ENCODE data around the gene SYT17.

Gene SYT17

GRCh38 chr16:19164285-19164684, 3.8 kb upstream of the SYT17 start:
- Histone ChIP-seq H3K14ac (ENCODE audit: low read length) (no peak overlapping the region), H2AFZ (ENCODE audit: insufficient read depth, low read length, poor library complexity) (no peak overlapping the region), H4K12ac (ENCODE audit: low read depth, low read length) (no peak overlapping the region), H3K4me3 (ENCODE audit: low read depth, low read length) (no peak overlapping the region), H3K79me1 (ENCODE audit: low read length) (peaks cover 7% of the 10 kb centered on the region), H3K23ac (ENCODE audit: low read length) (no peak overlapping the region), H3K9me3 (ENCODE audit: insufficient read depth, low read depth, low read length) (peaks cover 3% of the 10 kb centered on the region), H3K9ac (ENCODE audit: low read length) (no peak overlapping the region), H3K27me3 (ENCODE audit: insufficient read depth, low read length) (peaks cover 5% of the 10 kb centered on the region), H4K91ac (ENCODE audit: low read depth, low read length) (no peak overlapping the region), H3K27ac (ENCODE audit: low read depth, low read length) (no peak overlapping the region), H3K4me2 (ENCODE audit: low read length) (no peak overlapping the region), H2AK5ac (ENCODE audit: low read length) (no peak overlapping the region), H3K4ac (ENCODE audit: low read depth, low read length) (no peak overlapping the region), H2BK120ac (ENCODE audit: insufficient read depth, low read length, poor library complexity) (no peak overlapping the region), H3K4me1 (ENCODE audit: control insufficient read depth in 1 of 2, insufficient read depth in 2 of 2, low read length in 2 of 2) (peaks cover 2 to 12% of the 10 kb centered on the region in 2 experiments), H2BK5ac (ENCODE audit: low read depth, low read length, poor library complexity) (no peak overlapping the region), H3K79me2 (ENCODE audit: control insufficient read depth, insufficient read depth, low read length, poor library complexity) (peaks cover 5% of the 10 kb centered on the region), H3K36me3 (ENCODE audit: control insufficient read depth in 1 of 2, insufficient read depth in 2 of 2, low read length in 2 of 2) (no peaks in the 10 kb centered on the region), H4K8ac (ENCODE audit: low read depth, low read length) (no peak overlapping the region), H3K18ac (ENCODE audit: low read length) (no peak overlapping the region), H2BK12ac (ENCODE audit: low read length) (no peak overlapping the region)
- DNase-seq: no peak
- WGBS (ENCODE audit: extremely low coverage, insufficient coverage, insufficient read length): no CpG with 5 or more reads among the region's 4 CpGs

- H3K4me3 ChIP-seq (ENCODE audit: low read depth, low read length): no peak overlapping the region
- H3K14ac ChIP-seq (ENCODE audit: low read length): no peak overlapping the region
- no CpG with 5 or more reads among the region's 5 CpGs for WGBS (ENCODE audit: extremely low coverage, insufficient coverage, insufficient read length)
Observed at GRCh38 chr16:19165101-19165500, 2.9 kb upstream of the SYT17 start.

GRCh38 chr16:19166500-19166899, 1.5 kb upstream of the SYT17 start:
- H4K91ac ChIP-seq (ENCODE audit: low read depth, low read length): no peak overlapping the region
- H3K9me3 ChIP-seq (ENCODE audit: insufficient read depth, low read depth, low read length): peaks cover 6% of the 10 kb centered on the region
- H3K4me3 ChIP-seq (ENCODE audit: low read depth, low read length): no peak overlapping the region
- H3K79me2 ChIP-seq (ENCODE audit: control insufficient read depth, insufficient read depth, low read length, poor library complexity): peaks cover 5% of the 10 kb centered on the region
- no peak overlapping the region for H2AFZ ChIP-seq (ENCODE audit: insufficient read depth, low read length, poor library complexity)
- peak in 1 of 2 donors; percentile 21 for DNase-seq
- H3K23ac ChIP-seq (ENCODE audit: low read length): no peak overlapping the region
- H2BK5ac ChIP-seq (ENCODE audit: low read depth, low read length, poor library complexity): no peak overlapping the region
- no peak overlapping the region for H2BK12ac ChIP-seq (ENCODE audit: low read length)
- H3K18ac ChIP-seq (ENCODE audit: low read length): no peak overlapping the region
- H3K27ac ChIP-seq (ENCODE audit: low read depth, low read length): no peak overlapping the region
- no peak overlapping the region for H3K4me2 ChIP-seq (ENCODE audit: low read length)
- H2BK120ac ChIP-seq (ENCODE audit: insufficient read depth, low read length, poor library complexity): no peak overlapping the region
- H3K36me3 ChIP-seq (ENCODE audit: control insufficient read depth in 1 of 2, insufficient read depth in 2 of 2, low read length in 2 of 2): no peaks in the 10 kb centered on the region
- WGBS (ENCODE audit: extremely low coverage, insufficient coverage, insufficient read length): no CpG with 5 or more reads among the region's 2 CpGs
- H3K14ac ChIP-seq (ENCODE audit: low read length): no peak overlapping the region
- H4K12ac ChIP-seq (ENCODE audit: low read depth, low read length): no peak overlapping the region
- peaks cover 7% of the 10 kb centered on the region for H3K79me1 ChIP-seq (ENCODE audit: low read length)
- H3K27me3 ChIP-seq (ENCODE audit: insufficient read depth, low read length): peaks cover 5% of the 10 kb centered on the region
- no peak overlapping the region for H2AK5ac ChIP-seq (ENCODE audit: low read length)
- no peak overlapping the region for H3K9ac ChIP-seq (ENCODE audit: low read length)
- no peak overlapping the region for H4K8ac ChIP-seq (ENCODE audit: low read depth, low read length)
- H3K4ac ChIP-seq (ENCODE audit: low read depth, low read length): no peak overlapping the region
- peaks cover 2 to 13% of the 10 kb centered on the region in 2 experiments for H3K4me1 ChIP-seq (ENCODE audit: control insufficient read depth in 1 of 2, insufficient read depth in 2 of 2, low read length in 2 of 2)

More at GRCh38 chr16:19165101-19165500, 2.9 kb upstream of the SYT17 start:
- no peak overlapping the region for H3K4me2 ChIP-seq (ENCODE audit: low read length)
- peaks cover 7% of the 10 kb centered on the region for H3K79me1 ChIP-seq (ENCODE audit: low read length)
- no peak overlapping the region for H2AFZ ChIP-seq (ENCODE audit: insufficient read depth, low read length, poor library complexity)
- peaks cover 5% of the 10 kb centered on the region for H3K27me3 ChIP-seq (ENCODE audit: insufficient read depth, low read length)
- H2BK12ac ChIP-seq (ENCODE audit: low read length): no peak overlapping the region
- peaks cover 5% of the 10 kb centered on the region for H3K79me2 ChIP-seq (ENCODE audit: control insufficient read depth, insufficient read depth, low read length, poor library complexity)
- H3K27ac ChIP-seq (ENCODE audit: low read depth, low read length): no peak overlapping the region
- no peak overlapping the region for H4K12ac ChIP-seq (ENCODE audit: low read depth, low read length)
- no peak overlapping the region for H4K8ac ChIP-seq (ENCODE audit: low read depth, low read length)
- H3K23ac ChIP-seq (ENCODE audit: low read length): no peak overlapping the region
- DNase-seq: peak; percentile 45 to 47
- H2BK5ac ChIP-seq (ENCODE audit: low read depth, low read length, poor library complexity): no peak overlapping the region
- peaks cover 2 to 13% of the 10 kb centered on the region in 2 experiments for H3K4me1 ChIP-seq (ENCODE audit: control insufficient read depth in 1 of 2, insufficient read depth in 2 of 2, low read length in 2 of 2)
- no peak overlapping the region for H2BK120ac ChIP-seq (ENCODE audit: insufficient read depth, low read length, poor library complexity)
- H3K4ac ChIP-seq (ENCODE audit: low read depth, low read length): no peak overlapping the region
- no peak overlapping the region for H4K91ac ChIP-seq (ENCODE audit: low read depth, low read length)
- no peak overlapping the region for H3K18ac ChIP-seq (ENCODE audit: low read length)
- no peaks in the 10 kb centered on the region for H3K36me3 ChIP-seq (ENCODE audit: control insufficient read depth in 1 of 2, insufficient read depth in 2 of 2, low read length in 2 of 2)
- H3K9me3 ChIP-seq (ENCODE audit: insufficient read depth, low read depth, low read length): peaks cover 3% of the 10 kb centered on the region
- H3K9ac ChIP-seq (ENCODE audit: low read length): no peak overlapping the region
- H2AK5ac ChIP-seq (ENCODE audit: low read length): no peak overlapping the region

GRCh38 chr16:19168371-19169081, 486 bp downstream of the SYT17 start:
- Histone ChIP-seq H3K4me2 (ENCODE audit: low read length) (peak overlapping the region; percentile 96), H2BK12ac (ENCODE audit: low read length) (no peak overlapping the region), H3K18ac (ENCODE audit: low read length) (peak overlapping the region; percentile 52), H4K8ac (ENCODE audit: low read depth, low read length) (peak overlapping the region; percentile 55), H3K4me3 (ENCODE audit: low read depth, low read length) (peak overlapping the region; percentile 63), H2AK5ac (ENCODE audit: low read length) (no peak overlapping the region), H2AFZ (ENCODE audit: insufficient read depth, low read length, poor library complexity) (peak overlapping the region; percentile 86), H3K4me1 (ENCODE audit: control insufficient read depth in 1 of 2, insufficient read depth in 2 of 2, low read length in 2 of 2) (peaks cover 2 to 13% of the 10 kb centered on the region in 2 experiments), H3K79me2 (ENCODE audit: control insufficient read depth, insufficient read depth, low read length, poor library complexity) (peaks cover 5% of the 10 kb centered on the region), H3K36me3 (ENCODE audit: control insufficient read depth in 1 of 2, insufficient read depth in 2 of 2, low read length in 2 of 2) (no peaks in the 10 kb centered on the region), H3K23ac (ENCODE audit: low read length) (no peak overlapping the region), H4K12ac (ENCODE audit: low read depth, low read length) (peak overlapping the region; percentile 48), H4K91ac (ENCODE audit: low read depth, low read length) (peak overlapping the region; percentile 59), H3K14ac (ENCODE audit: low read length) (peak overlapping the region; percentile 62), H3K9me3 (ENCODE audit: insufficient read depth, low read depth, low read length) (peaks cover 3% of the 10 kb centered on the region), H3K27me3 (ENCODE audit: insufficient read depth, low read length) (peaks cover 5% of the 10 kb centered on the region), H3K27ac (ENCODE audit: low read depth, low read length) (no peak overlapping the region), H3K4ac (ENCODE audit: low read depth, low read length) (peak overlapping the region; percentile 44), H2BK120ac (ENCODE audit: insufficient read depth, low read length, poor library complexity) (peak overlapping the region; percentile 73), H3K9ac (ENCODE audit: low read length) (no peak overlapping the region), H2BK5ac (ENCODE audit: low read depth, low read length, poor library complexity) (no peak overlapping the region), H3K79me1 (ENCODE audit: low read length) (peaks cover 7% of the 10 kb centered on the region)
- DNase-seq: peak; percentile 61 to 76
- WGBS (ENCODE audit: extremely low coverage, insufficient coverage, insufficient read length): no CpG with 5 or more reads among the region's 68 CpGs

Measured in trophoblast cell (in vitro differentiated cells and primary cell).